ENCODE data around the gene SLC25A22. TPM values are rescaled to one million over a fixed set of nuclear protein-coding genes. Genes with fewer than 3 reads are reported as not detected.

Gene SLC25A22
- total RNA-seq, 1 experiment from 2014 or later: 11.1 TPM

GRCh38 chr11:810040-810567 lies 12.0 kb upstream of the SLC25A22 start:
- DNase-seq (ENCODE audit: low read depth in 1 of 2, low spot score in 2 of 2): no peak
- no peaks in the 10 kb centered on the region for H3K9me3 ChIP-seq (replicated peaks)
- H3K4me1 ChIP-seq (replicated peaks): peaks cover 17% of the 10 kb centered on the region
- H3K27ac ChIP-seq: peak overlapping the region; percentile 100
- H3K4me3 ChIP-seq: peak overlapping the region; percentile 88
- H3K36me3 ChIP-seq: peaks cover 42% of the 10 kb centered on the region
- no peaks in the 10 kb centered on the region for H3K27me3 ChIP-seq (replicated peaks)

- peak; percentile 92 to 97 for DNase-seq (ENCODE audit: low read depth in 1 of 2, low spot score in 2 of 2)
- peaks cover 20% of the 10 kb centered on the region for H3K4me1 ChIP-seq (replicated peaks)
- H3K9me3 ChIP-seq (replicated peaks): no peaks in the 10 kb centered on the region
- no peaks in the 10 kb centered on the region for H3K27me3 ChIP-seq (replicated peaks)
- H3K27ac ChIP-seq: peak within 1 kb of the TSS; percentile 100
- H3K4me3 ChIP-seq: peak within 1 kb of the TSS; percentile 88
- peaks cover 42% of the 10 kb centered on the region for H3K36me3 ChIP-seq
Observed at GRCh38 chr11:809287-810039, 11.4 kb upstream of the SLC25A22 start, which contains the start of gene RPLP2. Gene RPLP2, plus strand, starts transcription at chr11:809967. Its CDS starts 268 bp downstream, at chr11:810235.

GRCh38 chr11:808427-809286 lies 10.6 kb upstream of the SLC25A22 start:
- Histone ChIP-seq H3K9me3 (replicated peaks) (no peaks in the 10 kb centered on the region), H3K27ac (peak overlapping the region; percentile 100), H3K27me3 (replicated peaks) (no peaks in the 10 kb centered on the region), H3K36me3 (peaks cover 41% of the 10 kb centered on the region), H3K4me1 (replicated peaks) (peaks cover 24% of the 10 kb centered on the region), H3K4me3 (peak overlapping the region; percentile 88)
- DNase-seq (ENCODE audit: low read depth in 1 of 2, low spot score in 2 of 2): peak in 1 of 2 experiments; percentile 81

- Histone ChIP-seq H3K4me3 (peak overlapping the region; percentile 45), H3K36me3 (peaks cover 6% of the 10 kb centered on the region; the same call in 1 of the 2 replicates), H3K9me3 (replicated peaks) (no peaks in the 10 kb centered on the region), H3K27ac (no peak overlapping the region), H3K27me3 (replicated peaks) (no peaks in the 10 kb centered on the region), H3K4me1 (replicated peaks) (peaks cover 24% of the 10 kb centered on the region; the same call in 1 of the 2 replicates)
- no peak for DNase-seq (ENCODE audit: low read depth in 1 of 2, low spot score in 2 of 2)
Observed at GRCh38 chr11:804599-804964, 6.5 kb upstream of the SLC25A22 start.

GRCh38 chr11:803770-804598 lies 5.9 kb upstream of the SLC25A22 start:
- Histone ChIP-seq H3K4me3 (no peak overlapping the region), H3K9me3 (replicated peaks) (no peaks in the 10 kb centered on the region), H3K27me3 (replicated peaks) (no peaks in the 10 kb centered on the region), H3K4me1 (replicated peaks) (peaks cover 22% of the 10 kb centered on the region; the same call in 1 of the 2 replicates), H3K36me3 (peaks cover under 1% of the 10 kb centered on the region; the same call in 1 of the 2 replicates), H3K27ac (no peak overlapping the region)
- DNase-seq (ENCODE audit: low read depth in 1 of 2, low spot score in 2 of 2): no peak

GRCh38 chr11:803467-803742 lies 5.3 kb upstream of the SLC25A22 start:
- Histone ChIP-seq H3K4me3 (no peak overlapping the region), H3K27me3 (replicated peaks) (no peaks in the 10 kb centered on the region), H3K9me3 (replicated peaks) (no peaks in the 10 kb centered on the region), H3K27ac (no peak overlapping the region), H3K36me3 (no peaks in the 10 kb centered on the region), H3K4me1 (replicated peaks) (peaks cover 17% of the 10 kb centered on the region)
- DNase-seq (ENCODE audit: low read depth in 1 of 2, low spot score in 2 of 2): no peak

GRCh38 chr11:802693-803466 lies 4.8 kb upstream of the SLC25A22 start:
- no peak overlapping the region for H3K4me3 ChIP-seq
- H3K4me1 ChIP-seq (replicated peaks): peaks cover 16% of the 10 kb centered on the region
- H3K36me3 ChIP-seq: no peaks in the 10 kb centered on the region

GRCh38 chr11:802018-802617 lies 4.0 kb upstream of the SLC25A22 start:
- H3K27me3 ChIP-seq (replicated peaks): no peaks in the 10 kb centered on the region
- H3K4me1 ChIP-seq (replicated peaks): peaks cover 22% of the 10 kb centered on the region
- no peak overlapping the region for H3K27ac ChIP-seq
- DNase-seq (ENCODE audit: low read depth in 1 of 2, low spot score in 2 of 2): no peak
- no peaks in the 10 kb centered on the region for H3K36me3 ChIP-seq
- H3K4me3 ChIP-seq: no peak overlapping the region
- no peaks in the 10 kb centered on the region for H3K9me3 ChIP-seq (replicated peaks)

More at GRCh38 chr11:802693-803466, 4.8 kb upstream of the SLC25A22 start:
- no peak for DNase-seq (ENCODE audit: low read depth in 1 of 2, low spot score in 2 of 2)
- Histone ChIP-seq H3K9me3 (replicated peaks) (no peaks in the 10 kb centered on the region), H3K27ac (no peak overlapping the region), H3K27me3 (replicated peaks) (no peaks in the 10 kb centered on the region)

- no peak overlapping the region for H3K4me3 ChIP-seq
- no peak overlapping the region for H3K27ac ChIP-seq
- no peaks in the 10 kb centered on the region for H3K27me3 ChIP-seq (replicated peaks)
- no peaks in the 10 kb centered on the region for H3K36me3 ChIP-seq
- no peaks in the 10 kb centered on the region for H3K9me3 ChIP-seq (replicated peaks)
- peaks cover 31% of the 10 kb centered on the region for H3K4me1 ChIP-seq (replicated peaks)
- DNase-seq (ENCODE audit: low read depth in 1 of 2, low spot score in 2 of 2): no peak
Observed at GRCh38 chr11:801097-801780, 3.2 kb upstream of the SLC25A22 start.

- Histone ChIP-seq H3K4me1 (replicated peaks) (peaks cover 32% of the 10 kb centered on the region), H3K4me3 (no peak overlapping the region), H3K9me3 (replicated peaks) (no peaks in the 10 kb centered on the region), H3K27ac (no peak overlapping the region), H3K27me3 (replicated peaks) (no peaks in the 10 kb centered on the region), H3K36me3 (no peaks in the 10 kb centered on the region)
- no peak for DNase-seq (ENCODE audit: low read depth in 1 of 2, low spot score in 2 of 2)
Observed at GRCh38 chr11:800473-800872, 2.4 kb upstream of the SLC25A22 start.

- no peak overlapping the region for H3K27ac ChIP-seq
- no peaks in the 10 kb centered on the region for H3K27me3 ChIP-seq (replicated peaks)
- H3K4me3 ChIP-seq: no peak overlapping the region
- peaks cover 34% of the 10 kb centered on the region for H3K4me1 ChIP-seq (replicated peaks)
- no peaks in the 10 kb centered on the region for H3K9me3 ChIP-seq (replicated peaks)
- DNase-seq (ENCODE audit: low read depth in 1 of 2, low spot score in 2 of 2): no peak
- H3K36me3 ChIP-seq: no peaks in the 10 kb centered on the region
Observed at GRCh38 chr11:799641-800316, 1.7 kb upstream of the SLC25A22 start.
